CD4-positive, CD25-positive, alpha-beta regulatory T cell (primary cell): ENCODE data around the gene KCNQ1. TPM values are rescaled to one million over a fixed set of nuclear protein-coding genes. Genes with fewer than 3 reads are reported as not detected.

Experiments used
- ATAC-seq, 2 donors: fragments of 150-1000 bp; cut with Tn5 transposase; one replicate each; pipeline ENCODE4 v1.10.0; 2021; ENCODE audit warnings: low read depth in 2 of 2, moderate number of reproducible peaks in 2 of 2, moderate library complexity in 1 of 2
- DNase-seq, 3 donors: peaks; one replicate each; pipeline versions ENCODE4 v3.0.0 to v3.0.0-alpha.2; 2012 to 2022; ENCODE audit warnings: mixed read lengths in 1 of 3
- H3K27ac ChIP-seq: one replicate; pipeline ENCODE4 v1.7.0; 2013; ENCODE audit warnings: mild to moderate bottlenecking, low read length; ENCODE audit not compliant: insufficient read depth, poor library complexity, severe bottlenecking
- H3K27me3 ChIP-seq: one replicate; pipeline ENCODE4 v1.7.0; 2013; ENCODE audit warnings: low read length; ENCODE audit not compliant: control insufficient read depth, insufficient read depth
- H3K36me3 ChIP-seq: one replicate; pipeline ENCODE4 v1.7.0; 2013; ENCODE audit warnings: mild to moderate bottlenecking, low read length, moderate library complexity; ENCODE audit not compliant: control insufficient read depth, insufficient read depth
- H3K4me1 ChIP-seq: 2 replicates; pipeline ENCODE4 v1.7.0; 2013; ENCODE audit warnings: mild to moderate bottlenecking, low read length; ENCODE audit not compliant: insufficient read depth, control insufficient read depth, poor library complexity, severe bottlenecking
- H3K4me3 ChIP-seq: one replicate; pipeline ENCODE4 v1.7.0; 2013; ENCODE audit warnings: low read depth, mild to moderate bottlenecking, low read length, moderate library complexity
- H3K9me3 ChIP-seq, 2 experiments: 1 replicate in 1 of 2; 2 replicates in 1 of 2; pipeline ENCODE4 v1.7.0; 2013; ENCODE audit warnings: low read length in 2 of 2, mild to moderate bottlenecking in 1 of 2, moderate library complexity in 1 of 2; ENCODE audit not compliant: control insufficient read depth in 2 of 2
- H3K27ac Mint-ChIP-seq, 3 donors: one replicate each; pipeline ENCODE4 v1.8.0; 2020 to 2022; ENCODE audit warnings: mild to moderate bottlenecking in 3 of 3, mixed read lengths in 3 of 3, moderate library complexity in 2 of 3
- H3K27me3 Mint-ChIP-seq: one replicate; pipeline ENCODE4 v1.8.0; 2022; ENCODE audit warnings: mild to moderate bottlenecking, mixed read lengths
- H3K36me3 Mint-ChIP-seq: one replicate; pipeline ENCODE4 v1.8.0; 2020; ENCODE audit warnings: mixed read lengths
- H3K4me1 Mint-ChIP-seq, 4 donors: one replicate each; pipeline ENCODE4 v1.8.0; 2020 to 2022; ENCODE audit warnings: mixed read lengths in 4 of 4, mild to moderate bottlenecking in 1 of 4
- H3K4me3 Mint-ChIP-seq, 4 donors: one replicate each; pipeline ENCODE4 v1.8.0; 2020 to 2022; ENCODE audit warnings: mild to moderate bottlenecking in 4 of 4, mixed read lengths in 4 of 4, moderate library complexity in 3 of 4
- H3K9me3 Mint-ChIP-seq, 7 donors: one replicate each; pipeline ENCODE4 v1.8.0; 2020 to 2022; ENCODE audit warnings: mixed read lengths in 7 of 7, mild to moderate bottlenecking in 3 of 7, moderate library complexity in 2 of 7
- polyA plus RNA-seq, 4 donors: library from polyadenylated mRNA; unstranded; fragments of 300-500 nt; fragmentation: Illumina TruSeq; gene quantifications; one replicate each; pipeline ENCODE4 v1.2.3, GENCODE V29; 2021
- total RNA-seq: library from RNA; stranded (reverse); gene quantifications from one replicate; pipeline ENCODE4 v1.2.3, GENCODE V29; 2022

Gene KCNQ1
- total and polyA plus RNA-seq, 5 donors from 2014 or later, result 5.5 to 13.4 (median 6.8) TPM

DNA sequence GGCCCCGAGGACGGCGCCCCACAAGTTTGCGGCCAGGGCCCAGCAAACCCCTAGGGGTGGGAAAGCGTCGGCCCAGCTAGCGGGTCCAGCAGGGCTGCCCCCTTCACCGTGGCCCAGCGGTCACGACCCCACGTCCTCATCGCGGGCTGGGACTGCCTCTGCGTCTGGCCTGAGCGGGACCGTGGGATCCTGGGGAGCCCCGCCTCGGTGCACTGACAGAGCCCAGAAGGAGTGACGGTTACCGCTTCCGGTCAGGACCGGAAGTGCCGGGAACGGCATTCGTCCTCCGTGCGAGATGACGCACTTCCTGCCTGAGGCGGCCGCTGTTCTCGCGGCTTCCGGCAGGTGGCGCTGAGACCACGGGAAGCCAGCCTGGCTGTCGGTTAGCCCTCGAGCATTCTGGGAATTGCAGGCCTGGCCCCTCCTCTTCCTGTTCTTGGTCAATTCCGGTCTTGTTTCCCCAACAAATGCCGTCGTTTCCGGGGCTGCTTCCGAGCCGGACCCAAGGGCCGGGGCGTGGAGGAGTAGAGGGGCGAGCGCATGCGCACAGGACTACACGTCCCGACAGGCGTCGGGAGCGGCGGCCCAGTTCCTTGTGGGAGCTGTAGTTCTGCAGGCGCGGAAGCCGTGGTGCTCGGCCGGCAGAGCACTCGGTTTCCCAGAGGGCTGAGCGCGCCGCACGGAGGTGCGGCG lies 44.6 kb upstream of the KCNQ1 start, which contains the start of gene TSSC4:
Gene TSSC4 (plus strand): TSS at position 682 of the 693 bp plus-strand sequence. CDS start 1,884 bp downstream, outside the sequence.
- Mint-ChIP-seq H3K4me3 (peak within 1 kb of the TSS; percentile 91 to 97 (median 94)), H3K27ac (peak within 1 kb of the TSS; percentile 90 to 95 (median 91)), H3K36me3 (peaks cover 3% of the 10 kb centered on the region), H3K27me3 (no peaks in the 10 kb centered on the region), H3K4me1 (peaks cover 0 to 26% (median 9%) of the 10 kb centered on the region in 4 donors), H3K9me3 (no peaks in the 10 kb centered on the region)
- peak within 1 kb of the TSS; percentile 97 for H3K27ac ChIP-seq
- no peaks in the 10 kb centered on the region for H3K9me3 ChIP-seq
- peaks cover 21% of the 10 kb centered on the region for H3K4me1 ChIP-seq
- DNase-seq (peak; percentile 100), ATAC-seq (peak; percentile 86 to 90)
- no peaks in the 10 kb centered on the region for H3K27me3 ChIP-seq
- peaks cover 22% of the 10 kb centered on the region for H3K36me3 ChIP-seq
- H3K4me3 ChIP-seq, result peak within 1 kb of the TSS; percentile 84

DNA sequence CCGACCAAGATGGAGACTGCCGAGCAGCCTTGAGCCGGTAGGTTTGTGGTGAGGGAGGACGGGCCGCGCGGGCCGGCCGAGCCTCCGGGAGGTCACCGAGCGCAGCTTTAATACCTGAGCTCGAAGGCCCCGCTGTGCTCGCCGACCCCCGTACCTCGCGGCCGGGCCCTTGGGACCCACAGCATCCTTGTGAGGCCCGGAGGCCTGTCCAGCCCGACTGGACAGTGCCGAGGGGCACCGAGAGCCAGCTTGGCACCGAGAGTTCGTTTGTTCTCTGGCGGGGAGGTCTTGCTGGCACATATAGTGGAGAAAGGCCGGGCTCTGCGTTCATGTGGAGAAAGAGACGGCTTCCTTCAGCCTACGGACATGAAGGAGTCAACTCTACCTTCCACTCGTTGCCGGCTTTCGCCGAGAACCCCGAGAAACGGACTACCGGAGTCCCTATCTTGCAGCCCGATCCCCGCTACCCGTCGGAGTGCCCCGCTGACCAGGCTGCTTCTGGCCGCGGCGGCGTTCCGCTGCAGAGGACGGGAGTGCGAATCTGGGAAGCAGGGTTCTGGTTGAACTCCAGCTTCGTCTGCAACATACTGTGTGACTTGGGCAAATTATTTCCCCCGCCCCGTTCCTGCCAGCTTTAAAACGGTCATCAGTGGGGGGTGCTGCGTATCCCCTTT lies 43.9 kb upstream of the KCNQ1 start:
- Histone ChIP-seq H3K4me3 (peak overlapping the region; percentile 84), H3K36me3 (peaks cover 22% of the 10 kb centered on the region), H3K27ac (peak overlapping the region; percentile 97), H3K9me3 (no peaks in the 10 kb centered on the region), H3K27me3 (no peaks in the 10 kb centered on the region), H3K4me1 (peaks cover 21% of the 10 kb centered on the region)
- Mint-ChIP-seq H3K36me3 (peaks cover 3% of the 10 kb centered on the region), H3K4me1 (peaks cover 0 to 26% (median 9%) of the 10 kb centered on the region in 4 donors), H3K27ac (peak overlapping the region; percentile 90 to 95 (median 91)), H3K9me3 (no peaks in the 10 kb centered on the region), H3K4me3 (peak overlapping the region; percentile 91 to 97 (median 94)), H3K27me3 (no peaks in the 10 kb centered on the region)
- ATAC-seq (no peak), DNase-seq (no peak)

DNA sequence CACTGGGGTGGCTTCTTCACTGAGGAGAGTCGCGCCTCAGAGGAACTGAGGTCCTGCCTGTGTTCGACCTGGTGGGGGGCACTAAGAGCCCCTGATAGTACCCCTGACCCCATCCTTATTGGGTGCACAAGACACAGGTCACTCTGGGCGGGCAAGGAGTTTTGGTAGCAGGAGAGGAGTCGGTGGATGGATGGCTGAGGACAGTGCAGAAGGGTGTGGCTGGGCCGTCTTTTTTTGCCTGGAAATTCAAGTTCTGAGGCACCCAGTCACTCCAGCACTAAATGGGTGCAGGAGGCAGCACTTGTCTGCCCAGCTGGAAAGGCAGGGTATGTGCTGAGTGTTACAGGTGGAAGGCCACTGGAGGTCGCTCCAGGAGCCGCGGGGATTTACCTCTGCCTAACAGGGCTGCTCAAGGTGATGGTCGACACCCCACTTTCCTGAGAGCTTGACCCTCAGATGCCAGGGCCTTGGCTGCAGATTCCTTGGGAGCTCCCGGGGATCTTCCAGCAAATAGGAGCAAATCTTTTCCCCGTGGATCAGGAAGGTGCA lies 43.3 kb upstream of the KCNQ1 start:
- Histone ChIP-seq H3K9me3 (no peaks in the 10 kb centered on the region), H3K36me3 (peaks cover 21% of the 10 kb centered on the region), H3K27ac (peak overlapping the region; percentile 97), H3K4me1 (peaks cover 21% of the 10 kb centered on the region), H3K4me3 (peak overlapping the region; percentile 84), H3K27me3 (no peaks in the 10 kb centered on the region)
- no peak for DNase-seq
- Mint-ChIP-seq H3K9me3 (no peaks in the 10 kb centered on the region), H3K4me3 (peak overlapping the region; percentile 91 to 97 (median 94)), H3K27me3 (no peaks in the 10 kb centered on the region), H3K27ac (peak overlapping the region; percentile 47 to 79 (median 71)), H3K36me3 (peaks cover 3% of the 10 kb centered on the region), H3K4me1 (peaks cover 0 to 26% (median 9%) of the 10 kb centered on the region in 4 donors)
- ATAC-seq, result no peak

GRCh38 chr11:2402106-2402505 lies 42.7 kb upstream of the KCNQ1 start:
- no peak overlapping the region for H3K27ac ChIP-seq
- no peak overlapping the region for H3K4me3 ChIP-seq
- no peaks in the 10 kb centered on the region for H3K27me3 ChIP-seq
- peaks cover 21% of the 10 kb centered on the region for H3K36me3 ChIP-seq
- Mint-ChIP-seq H3K27me3 (no peaks in the 10 kb centered on the region), H3K4me1 (peaks cover 0 to 26% (median 9%) of the 10 kb centered on the region in 4 donors), H3K4me3 (peak overlapping the region; percentile 91 to 97 (median 94)), H3K9me3 (no peaks in the 10 kb centered on the region), H3K27ac (peak overlapping the region in 2 of 3 donors; percentile 26 to 71), H3K36me3 (peaks cover 1% of the 10 kb centered on the region)
- ATAC-seq (no peak), DNase-seq (no peak)
- peaks cover 21% of the 10 kb centered on the region for H3K4me1 ChIP-seq
- no peaks in the 10 kb centered on the region for H3K9me3 ChIP-seq

DNA sequence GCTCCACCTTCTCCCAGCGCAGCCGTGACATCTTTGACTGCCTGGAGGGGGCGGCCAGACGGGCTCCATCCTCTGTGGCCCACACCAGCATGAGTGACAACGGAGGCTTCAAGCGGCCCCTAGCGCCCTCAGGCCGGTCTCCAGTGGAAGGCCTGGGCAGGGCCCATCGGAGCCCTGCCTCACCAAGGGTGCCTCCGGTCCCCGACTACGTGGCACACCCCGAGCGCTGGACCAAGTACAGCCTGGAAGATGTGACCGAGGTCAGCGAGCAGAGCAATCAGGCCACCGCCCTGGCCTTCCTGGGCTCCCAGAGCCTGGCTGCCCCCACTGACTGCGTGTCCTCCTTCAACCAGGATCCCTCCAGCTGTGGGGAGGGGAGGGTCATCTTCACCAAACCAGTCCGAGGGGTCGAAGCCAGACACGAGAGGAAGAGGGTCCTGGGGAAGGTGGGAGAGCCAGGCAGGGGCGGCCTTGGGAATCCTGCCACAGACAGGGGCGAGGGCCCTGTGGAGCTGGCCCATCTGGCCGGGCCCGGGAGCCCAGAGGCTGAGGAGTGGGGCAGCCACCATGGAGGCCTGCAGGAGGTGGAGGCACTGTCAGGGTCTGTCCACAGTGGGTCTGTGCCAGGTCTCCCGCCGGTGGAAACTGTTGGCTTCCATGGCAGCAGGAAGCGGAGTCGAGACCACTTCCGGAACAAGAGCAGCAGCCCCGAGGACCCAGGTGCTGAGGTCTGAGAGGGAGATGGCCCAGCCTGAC lies 41.7 kb upstream of the KCNQ1 start:
- Mint-ChIP-seq H3K36me3 (no peaks in the 10 kb centered on the region), H3K27me3 (no peaks in the 10 kb centered on the region), H3K4me1 (peaks cover 0 to 26% (median 7%) of the 10 kb centered on the region in 4 donors), H3K27ac (no peak overlapping the region), H3K9me3 (no peaks in the 10 kb centered on the region), H3K4me3 (peak overlapping the region; percentile 27 to 91 (median 64))
- no peak for ATAC-seq
- Histone ChIP-seq H3K36me3 (peaks cover 21% of the 10 kb centered on the region), H3K4me3 (no peak overlapping the region), H3K4me1 (peaks cover 21% of the 10 kb centered on the region), H3K27ac (no peak overlapping the region), H3K27me3 (no peaks in the 10 kb centered on the region), H3K9me3 (no peaks in the 10 kb centered on the region)
- DNase-seq, result no peak

- peaks cover 14% of the 10 kb centered on the region for H3K4me1 ChIP-seq
- no peak for ATAC-seq
- peak overlapping the region in 1 of 3 donors; percentile 38 for H3K27ac Mint-ChIP-seq
- no peaks in the 10 kb centered on the region for H3K9me3 Mint-ChIP-seq
- DNase-seq, result no peak
- no peaks in the 10 kb centered on the region for H3K9me3 ChIP-seq
- H3K4me3 Mint-ChIP-seq, result no peak overlapping the region
- H3K36me3 ChIP-seq, result peaks cover 21% of the 10 kb centered on the region
- no peak overlapping the region for H3K4me3 ChIP-seq
- no peaks in the 10 kb centered on the region for H3K36me3 Mint-ChIP-seq
- H3K27me3 Mint-ChIP-seq, result no peaks in the 10 kb centered on the region
- no peak overlapping the region for H3K27ac ChIP-seq
- peaks cover 0 to 23% (median 5%) of the 10 kb centered on the region in 4 donors for H3K4me1 Mint-ChIP-seq
- no peaks in the 10 kb centered on the region for H3K27me3 ChIP-seq
Observed at GRCh38 chr11:2404735-2405196, 40.0 kb upstream of the KCNQ1 start.

GRCh38 chr11:2406451-2406850 lies 38.4 kb upstream of the KCNQ1 start:
- Mint-ChIP-seq H3K9me3 (no peaks in the 10 kb centered on the region), H3K27ac (no peak overlapping the region), H3K27me3 (no peaks in the 10 kb centered on the region), H3K4me3 (peak overlapping the region in 1 of 4 donors; percentile 82), H3K4me1 (peaks cover 0 to 12% (median 0%) of the 10 kb centered on the region in 4 donors), H3K36me3 (no peaks in the 10 kb centered on the region)
- H3K4me1 ChIP-seq, result peaks cover 7% of the 10 kb centered on the region
- no peak for ATAC-seq
- H3K27me3 ChIP-seq, result no peaks in the 10 kb centered on the region
- H3K9me3 ChIP-seq, result no peaks in the 10 kb centered on the region
- H3K4me3 ChIP-seq, result no peak overlapping the region
- H3K36me3 ChIP-seq, result peaks cover 21% of the 10 kb centered on the region
- DNase-seq, result no peak
- H3K27ac ChIP-seq, result no peak overlapping the region
